ENCODE data around the gene SPATA31C2. TPM values are rescaled to one million over a fixed set of nuclear protein-coding genes. Genes with fewer than 3 reads are reported as not detected.

Gene SPATA31C2
- total RNA-seq, 1 experiment from 2014 or later, result not detected

DNA sequence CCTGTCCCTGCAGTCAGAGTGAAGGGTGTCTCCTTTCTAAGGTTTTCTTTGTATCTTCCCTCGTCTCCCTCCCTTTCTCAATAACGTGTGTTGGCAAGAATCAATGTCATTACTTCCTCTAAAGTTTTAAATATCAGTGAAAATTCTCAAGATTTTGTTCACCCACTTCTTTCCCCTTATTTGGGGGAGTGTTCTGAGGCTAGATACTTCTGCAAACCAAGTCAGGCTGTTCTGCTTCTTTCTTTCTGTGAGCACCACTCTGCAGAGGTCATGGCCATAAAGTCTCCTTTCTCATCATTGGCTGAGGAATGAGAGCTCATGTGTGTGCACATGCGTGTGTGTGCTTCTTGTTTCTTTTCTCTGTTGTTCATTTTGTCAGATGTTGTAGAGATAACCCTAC, 26.6 kb upstream of the SPATA31C2 start:
- Histone ChIP-seq H3K79me2 (ENCODE audit: low read depth) (no peaks in the 10 kb centered on the region), H3K4me1 (replicated peaks; ENCODE audit: insufficient read depth) (no peaks in the 10 kb centered on the region), H2AFZ (no peak overlapping the region), H3K4me2 (no peak overlapping the region), H3F3A (ENCODE audit: insufficient read depth, low read depth) (no peaks in the 10 kb centered on the region), H4K20me1 (ENCODE audit: insufficient read depth) (no peaks in the 10 kb centered on the region; the same call in 1 of the 2 replicates), H3K4me3 (no peak overlapping the region), H3K27ac (no peak overlapping the region), H3K9me3 (ENCODE audit: insufficient read depth, low read depth) (no peaks in the 10 kb centered on the region), H3K36me3 (ENCODE audit: low read depth) (no peaks in the 10 kb centered on the region), H3K9me2 (ENCODE audit: insufficient read depth) (no peaks in the 10 kb centered on the region), H3K27me3 (ENCODE audit: insufficient read depth, low read depth) (no peaks in the 10 kb centered on the region)
- DNase-seq, result no peak
- ChIA-PET POLR2A (ENCODE audit: unreplicated experiment) (no interaction called here), CTCF (no interaction called here)
- intact Hi-C loops (cut with micrococcal nuclease; ENCODE audit: unreplicated experiment), result no loop called here
- BruUV-seq (replicated peaks), result no TSS peak
- TF ChIP-seq, protein P1, sequence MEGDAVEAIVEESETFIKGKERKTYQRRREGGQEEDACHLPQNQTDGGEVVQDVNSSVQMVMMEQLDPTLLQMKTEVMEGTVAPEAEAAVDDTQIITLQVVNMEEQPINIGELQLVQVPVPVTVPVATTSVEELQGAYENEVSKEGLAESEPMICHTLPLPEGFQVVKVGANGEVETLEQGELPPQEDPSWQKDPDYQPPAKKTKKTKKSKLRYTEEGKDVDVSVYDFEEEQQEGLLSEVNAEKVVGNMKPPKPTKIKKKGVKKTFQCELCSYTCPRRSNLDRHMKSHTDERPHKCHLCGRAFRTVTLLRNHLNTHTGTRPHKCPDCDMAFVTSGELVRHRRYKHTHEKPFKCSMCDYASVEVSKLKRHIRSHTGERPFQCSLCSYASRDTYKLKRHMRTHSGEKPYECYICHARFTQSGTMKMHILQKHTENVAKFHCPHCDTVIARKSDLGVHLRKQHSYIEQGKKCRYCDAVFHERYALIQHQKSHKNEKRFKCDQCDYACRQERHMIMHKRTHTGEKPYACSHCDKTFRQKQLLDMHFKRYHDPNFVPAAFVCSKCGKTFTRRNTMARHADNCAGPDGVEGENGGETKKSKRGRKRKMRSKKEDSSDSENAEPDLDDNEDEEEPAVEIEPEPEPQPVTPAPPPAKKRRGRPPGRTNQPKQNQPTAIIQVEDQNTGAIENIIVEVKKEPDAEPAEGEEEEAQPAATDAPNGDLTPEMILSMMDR (conservative IDR thresholded peaks at IDR 0.05), result no peak
- TF ChIP-seq EZH2 (IDR thresholded peaks at IDR 0.05; ENCODE audit: low read depth), result no peak

DNA sequence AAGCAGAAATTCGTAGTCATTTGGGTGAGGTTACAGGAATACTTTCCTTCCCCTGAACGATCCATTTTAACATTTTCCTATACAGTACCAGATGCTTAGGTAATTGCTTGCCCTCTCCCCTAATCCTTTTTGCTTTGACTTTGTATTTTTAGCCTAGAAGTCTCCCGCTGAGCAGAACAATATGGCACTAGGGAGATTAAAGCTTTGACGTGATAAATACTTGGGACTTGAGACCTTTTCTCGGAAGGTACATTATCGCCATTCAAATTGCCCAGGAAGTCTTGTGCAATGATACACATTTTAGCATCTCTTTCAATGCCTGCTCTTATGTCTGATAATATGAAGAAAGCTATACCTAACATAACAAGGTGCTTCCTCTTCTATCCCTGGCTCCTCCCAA, 22.9 kb upstream of the SPATA31C2 start:
- no peak overlapping the region for H3K27ac ChIP-seq
- H3F3A ChIP-seq (ENCODE audit: insufficient read depth, low read depth), result no peaks in the 10 kb centered on the region
- intact Hi-C loops (cut with micrococcal nuclease; ENCODE audit: unreplicated experiment), result no loop called here
- H4K20me1 ChIP-seq (ENCODE audit: insufficient read depth), result no peaks in the 10 kb centered on the region
- no peaks in the 10 kb centered on the region for H3K9me3 ChIP-seq (ENCODE audit: insufficient read depth, low read depth)
- no peaks in the 10 kb centered on the region for H3K4me1 ChIP-seq (replicated peaks; ENCODE audit: insufficient read depth)
- ChIA-PET POLR2A (ENCODE audit: unreplicated experiment) (interaction anchor here (0.5 to 0.6 kb wide), 2 partner anchors 12 to 194 kb away, joined by 3 to 17 read pairs; no protein-coding TSS in a partner anchor), CTCF (interaction anchor here (0.6 kb wide), 1 partner anchor 110 kb away, joined by 5 read pairs; no protein-coding TSS in a partner anchor)
- TF ChIP-seq EZH2 (IDR thresholded peaks at IDR 0.05; ENCODE audit: low read depth), result no peak
- TF ChIP-seq, protein P1 (conservative IDR thresholded peaks at IDR 0.05), result no peak
- no peak for DNase-seq
- H3K36me3 ChIP-seq (ENCODE audit: low read depth), result no peaks in the 10 kb centered on the region
- H3K9me2 ChIP-seq (ENCODE audit: insufficient read depth), result no peaks in the 10 kb centered on the region
- no peak overlapping the region for H3K4me2 ChIP-seq
- no peak overlapping the region for H3K4me3 ChIP-seq
- no peaks in the 10 kb centered on the region for H3K79me2 ChIP-seq (ENCODE audit: low read depth)
- no peak overlapping the region for H2AFZ ChIP-seq
- no peaks in the 10 kb centered on the region for H3K27me3 ChIP-seq (ENCODE audit: insufficient read depth, low read depth)
- no TSS peak for BruUV-seq (replicated peaks)

DNA sequence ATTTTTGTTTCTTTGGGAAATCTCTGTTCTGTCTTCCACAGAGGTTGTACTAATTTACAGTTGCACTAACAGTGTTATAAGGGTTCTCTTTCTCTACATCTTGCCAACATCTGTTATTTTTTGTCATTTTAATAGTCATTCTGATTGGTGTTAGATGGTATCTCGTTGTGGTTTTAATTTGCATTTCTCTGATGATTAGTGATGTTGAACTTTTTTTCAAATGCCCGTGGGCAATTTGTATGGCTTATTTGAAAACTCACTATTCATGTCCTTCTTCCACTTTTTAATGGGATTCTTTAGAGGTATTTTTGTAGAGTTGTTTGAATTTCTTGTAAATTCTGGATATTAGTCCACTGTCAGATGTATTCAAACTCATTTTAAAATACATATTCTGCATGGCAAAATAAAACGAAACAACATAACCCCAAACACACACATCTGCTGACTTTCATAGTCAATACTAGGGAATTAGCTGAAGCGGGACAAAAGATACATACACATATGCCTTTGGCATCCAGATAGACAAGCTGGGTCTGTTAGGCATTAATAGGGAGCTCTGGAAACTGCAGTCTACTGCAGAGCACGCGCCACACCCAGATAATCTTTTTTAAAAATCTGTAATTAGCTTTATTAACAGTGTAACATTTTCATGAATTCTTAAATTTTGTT, 5.8 kb upstream of the SPATA31C2 start:
- TF ChIP-seq, protein P1 (conservative IDR thresholded peaks at IDR 0.05), result no peak
- TF ChIP-seq EZH2 (IDR thresholded peaks at IDR 0.05; ENCODE audit: low read depth), result no peak
- H3K4me3 ChIP-seq, result no peak overlapping the region
- no peaks in the 10 kb centered on the region for H3K79me2 ChIP-seq (ENCODE audit: low read depth)
- no peak overlapping the region for H3K27ac ChIP-seq
- no peaks in the 10 kb centered on the region for H4K20me1 ChIP-seq (ENCODE audit: insufficient read depth)
- no peaks in the 10 kb centered on the region for H3K9me3 ChIP-seq (ENCODE audit: insufficient read depth, low read depth)
- H2AFZ ChIP-seq, result no peak overlapping the region
- DNase-seq, result no peak
- no peaks in the 10 kb centered on the region for H3K36me3 ChIP-seq (ENCODE audit: low read depth)
- ChIA-PET POLR2A (ENCODE audit: unreplicated experiment) (no interaction called here), CTCF (no interaction called here)
- no peaks in the 10 kb centered on the region for H3F3A ChIP-seq (ENCODE audit: insufficient read depth, low read depth)
- no TSS peak for BruUV-seq (replicated peaks)
- no peaks in the 10 kb centered on the region for H3K27me3 ChIP-seq (ENCODE audit: insufficient read depth, low read depth)
- H3K4me1 ChIP-seq (replicated peaks; ENCODE audit: insufficient read depth), result no peaks in the 10 kb centered on the region
- no peak overlapping the region for H3K4me2 ChIP-seq
- intact Hi-C loops (cut with micrococcal nuclease; ENCODE audit: unreplicated experiment), result no loop called here
- no peaks in the 10 kb centered on the region for H3K9me2 ChIP-seq (ENCODE audit: insufficient read depth)
